GM12864 (cell line): ENCODE data around the gene SERINC3.
A peak's percentile ranks its signal among the peaks of the same experiment; 100 is the strongest.

Experiments
- DNase-seq: peaks from one replicate; pipeline ENCODE4 v3.0.0-alpha.2; 2011; ENCODE audit warnings: low read depth
- H3K4me3 ChIP-seq: 2 replicates; pipeline ENCODE4 v1.5.1; 2011; ENCODE audit warnings: mild to moderate bottlenecking, low read depth, low read length, control low read depth
- TF ChIP-seq, protein P1 (sequence below): IDR thresholded peaks from 2 replicates; pipeline ENCODE4 v1.5.1; 2011; ENCODE audit warnings: low read depth, mild to moderate bottlenecking, moderate library complexity, low read length, control low read depth, inconsistent platforms; ENCODE audit errors: missing control alignments

SERINC3 gene

GRCh38 chr20:44450903-44451450 lies 70.9 kb downstream of the SERINC3 start:
- TF ChIP-seq, protein P1, sequence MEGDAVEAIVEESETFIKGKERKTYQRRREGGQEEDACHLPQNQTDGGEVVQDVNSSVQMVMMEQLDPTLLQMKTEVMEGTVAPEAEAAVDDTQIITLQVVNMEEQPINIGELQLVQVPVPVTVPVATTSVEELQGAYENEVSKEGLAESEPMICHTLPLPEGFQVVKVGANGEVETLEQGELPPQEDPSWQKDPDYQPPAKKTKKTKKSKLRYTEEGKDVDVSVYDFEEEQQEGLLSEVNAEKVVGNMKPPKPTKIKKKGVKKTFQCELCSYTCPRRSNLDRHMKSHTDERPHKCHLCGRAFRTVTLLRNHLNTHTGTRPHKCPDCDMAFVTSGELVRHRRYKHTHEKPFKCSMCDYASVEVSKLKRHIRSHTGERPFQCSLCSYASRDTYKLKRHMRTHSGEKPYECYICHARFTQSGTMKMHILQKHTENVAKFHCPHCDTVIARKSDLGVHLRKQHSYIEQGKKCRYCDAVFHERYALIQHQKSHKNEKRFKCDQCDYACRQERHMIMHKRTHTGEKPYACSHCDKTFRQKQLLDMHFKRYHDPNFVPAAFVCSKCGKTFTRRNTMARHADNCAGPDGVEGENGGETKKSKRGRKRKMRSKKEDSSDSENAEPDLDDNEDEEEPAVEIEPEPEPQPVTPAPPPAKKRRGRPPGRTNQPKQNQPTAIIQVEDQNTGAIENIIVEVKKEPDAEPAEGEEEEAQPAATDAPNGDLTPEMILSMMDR = no peak
- no peak overlapping the region for H3K4me3 ChIP-seq
- no peak for DNase-seq

DNA sequence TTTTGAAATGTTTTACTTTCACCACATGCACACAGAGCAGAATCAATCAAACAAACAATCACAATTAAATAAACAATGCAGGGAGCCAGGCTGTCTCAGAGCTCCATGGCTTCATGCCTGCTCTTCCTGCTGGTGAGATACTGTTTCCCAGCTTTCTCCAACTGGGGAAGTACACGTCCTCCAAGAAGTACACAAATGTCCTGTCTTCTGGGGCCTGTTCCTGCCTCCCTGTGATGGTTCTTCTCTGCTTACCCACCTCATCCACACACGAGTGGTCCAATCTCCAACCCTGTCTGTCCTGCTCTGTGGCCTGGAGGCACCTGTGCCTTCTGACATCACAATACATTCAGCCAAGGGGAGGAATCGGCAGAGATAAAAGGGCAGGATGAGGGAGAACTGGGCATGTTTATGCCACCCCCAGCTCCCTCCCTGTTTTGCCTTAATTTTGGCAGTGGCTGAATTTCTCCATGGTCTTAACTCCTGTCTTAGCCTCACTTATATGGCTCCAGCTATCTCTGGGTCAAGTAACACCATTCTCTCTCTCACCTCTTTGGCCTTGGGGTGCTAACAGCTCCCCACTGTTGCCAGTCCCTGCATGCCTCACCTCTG lies 71.5 kb downstream of the SERINC3 start:
- no peak overlapping the region for H3K4me3 ChIP-seq
- DNase-seq = no peak
- TF ChIP-seq, protein P1 = no peak

DNA sequence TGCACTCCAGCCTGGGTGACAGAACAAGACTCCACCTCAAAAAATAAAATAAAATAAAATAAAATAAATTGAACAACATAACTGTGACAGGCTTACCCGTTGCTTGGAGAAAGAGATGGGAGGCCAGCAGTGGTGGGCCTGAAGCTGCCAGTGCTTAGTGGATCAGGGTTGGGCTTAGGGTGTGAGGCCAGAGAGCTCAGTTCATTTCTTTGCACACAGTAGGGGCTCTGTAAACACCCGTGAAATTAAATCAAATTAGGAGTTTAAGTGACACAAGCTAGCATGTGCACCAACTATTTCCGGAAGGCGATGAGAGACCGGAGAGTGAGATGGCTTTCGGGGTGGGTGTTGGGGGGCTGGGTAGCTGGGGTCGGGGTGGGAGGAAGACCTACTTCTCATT lies 72.0 kb downstream of the SERINC3 start:
- TF ChIP-seq, protein P1 = no peak
- DNase-seq = no peak
- no peak overlapping the region for H3K4me3 ChIP-seq

GRCh38 chr20:44448753-44449546 lies 72.9 kb downstream of the SERINC3 start:
- peak; percentile 33 for DNase-seq
- TF ChIP-seq, protein P1 = peak; percentile 62
- no peak overlapping the region for H3K4me3 ChIP-seq

GRCh38 chr20:44447827-44448419 lies 73.9 kb downstream of the SERINC3 start:
- no peak overlapping the region for H3K4me3 ChIP-seq
- DNase-seq = no peak
- TF ChIP-seq, protein P1 = no peak
